Endothelial cell (in vitro differentiated cells): ENCODE measurements around the gene HPGDS. TPM values are rescaled to one million over a fixed set of nuclear protein-coding genes. Genes with fewer than 3 reads are reported as not detected.
"Not testable (repeated sequence)": the region's sequence is repeated elsewhere in the genome, so short reads cannot be mapped to it uniquely, and the experiment has no call there.

Experiments
- DNase-seq: peaks from one replicate; pipeline ENCODE4 v3.0.0; 2021; ENCODE audit warnings: low spot score
- H3K27ac Mint-ChIP-seq: one replicate; pipeline ENCODE4 v1.8.0; 2021; ENCODE audit warnings: mixed read lengths, inconsistent platforms; ENCODE audit not compliant: unreplicated experiment
- H3K27me3 Mint-ChIP-seq: one replicate; pipeline ENCODE4 v1.8.0; 2021; ENCODE audit warnings: mild to moderate bottlenecking, moderate library complexity, mixed read lengths, inconsistent platforms; ENCODE audit not compliant: unreplicated experiment
- H3K36me3 Mint-ChIP-seq: one replicate; pipeline ENCODE4 v1.8.0; 2021; ENCODE audit warnings: mild to moderate bottlenecking, low read depth, mixed read lengths, inconsistent platforms; ENCODE audit not compliant: unreplicated experiment
- H3K4me1 Mint-ChIP-seq: one replicate; pipeline ENCODE4 v1.8.0; 2021; ENCODE audit warnings: mild to moderate bottlenecking, mixed read lengths, inconsistent platforms; ENCODE audit not compliant: unreplicated experiment
- H3K4me3 Mint-ChIP-seq: one replicate; pipeline ENCODE4 v1.8.0; 2021; ENCODE audit warnings: mild to moderate bottlenecking, mixed read lengths, inconsistent platforms; ENCODE audit not compliant: unreplicated experiment
- H3K9me3 Mint-ChIP-seq: one replicate; pipeline ENCODE4 v1.8.0; 2021; ENCODE audit warnings: mixed read lengths, inconsistent platforms; ENCODE audit not compliant: unreplicated experiment
- CTCF ChIP-seq: fragments of 200-600 bp; sonication (generic); IDR thresholded peaks from one replicate; pipeline ENCODE4 v1.5.0; 2021; ENCODE audit warnings: antibody characterized with exemption; ENCODE audit not compliant: unreplicated experiment
- total RNA-seq: library from RNA; stranded (reverse); fragmentation: NEBNext Ultra II Directional; extraction: Animal tissue kit (Norgen Biotek cat#: 25700); gene quantifications from one replicate; pipeline ENCODE4 v1.2.1, GENCODE V29; 2021; ENCODE audit not compliant: unreplicated experiment

Gene HPGDS
- total RNA-seq, 1 donor from 2014 or later, result 0.33 TPM

- peaks cover 9% of the 10 kb centered on the region for H3K4me1 Mint-ChIP-seq
- DNase-seq, result no peak
- no peak overlapping the region for H3K4me3 Mint-ChIP-seq
- H3K36me3 Mint-ChIP-seq, result no peaks in the 10 kb centered on the region
- H3K27me3 Mint-ChIP-seq, result no peaks in the 10 kb centered on the region
- no peak overlapping the region for H3K27ac Mint-ChIP-seq
- no peak for TF ChIP-seq CTCF
- no peaks in the 10 kb centered on the region for H3K9me3 Mint-ChIP-seq
Observed at GRCh38 chr4:94339779-94340178, 2.9 kb downstream of the HPGDS start.

GRCh38 chr4:94338681-94339351 lies 3.8 kb downstream of the HPGDS start:
- H3K27ac Mint-ChIP-seq, result no peak overlapping the region
- no peaks in the 10 kb centered on the region for H3K9me3 Mint-ChIP-seq
- H3K36me3 Mint-ChIP-seq, result no peaks in the 10 kb centered on the region
- H3K27me3 Mint-ChIP-seq, result no peaks in the 10 kb centered on the region
- no peak for DNase-seq
- TF ChIP-seq CTCF, result no peak
- H3K4me1 Mint-ChIP-seq, result peaks cover 9% of the 10 kb centered on the region
- no peak overlapping the region for H3K4me3 Mint-ChIP-seq

- H3K9me3 Mint-ChIP-seq, H3K27me3 Mint-ChIP-seq, H3K36me3 Mint-ChIP-seq, H3K4me3 Mint-ChIP-seq, H3K27ac Mint-ChIP-seq, DNase-seq, H3K4me1 Mint-ChIP-seq: not testable (repeated sequence)
Observed at GRCh38 chr4:94336791-94337190, 5.8 kb downstream of the HPGDS start.

GRCh38 chr4:94336303-94336702 lies 6.3 kb downstream of the HPGDS start:
- Mint-ChIP-seq H3K27me3 (no peaks in the 10 kb centered on the region), H3K9me3 (no peaks in the 10 kb centered on the region), H3K4me1 (no peaks in the 10 kb centered on the region), H3K4me3 (no peak overlapping the region), H3K36me3 (no peaks in the 10 kb centered on the region), H3K27ac (no peak overlapping the region)
- no peak for DNase-seq
- no peak for TF ChIP-seq CTCF

GRCh38 chr4:94334962-94335361 lies 7.7 kb downstream of the HPGDS start:
- no peak for DNase-seq
- no peaks in the 10 kb centered on the region for H3K4me1 Mint-ChIP-seq

More at GRCh38 chr4:94334962-94335361, 7.7 kb downstream of the HPGDS start:
- H3K4me3 Mint-ChIP-seq, result no peak overlapping the region
- H3K9me3 Mint-ChIP-seq, result no peaks in the 10 kb centered on the region
- H3K36me3 Mint-ChIP-seq, result no peaks in the 10 kb centered on the region
- no peak overlapping the region for H3K27ac Mint-ChIP-seq
- H3K27me3 Mint-ChIP-seq, result no peaks in the 10 kb centered on the region
- no peak for TF ChIP-seq CTCF
